Subcutaneous abdominal adipose tissue (tissue), 5 donors: ENCODE measurements around the gene EBF3.
A peak's percentile ranks its signal among the peaks of the same experiment; 100 is the strongest.

Experiments
- H3K27ac ChIP-seq: one replicate; pipeline ENCODE4 v1.7.0; 2013; ENCODE audit warnings: low read depth, mild to moderate bottlenecking, inconsistent platforms, low read length, moderate library complexity
- H3K27me3 ChIP-seq, 5 donors: one replicate each; pipeline ENCODE4 v1.7.0; 2013; ENCODE audit warnings: low read length in 5 of 5, inconsistent platforms in 1 of 5; ENCODE audit not compliant: control insufficient read depth in 5 of 5, insufficient read depth in 4 of 5
- H3K36me3 ChIP-seq, 5 donors: one replicate each; pipeline ENCODE4 v1.7.0; 2013; ENCODE audit warnings: low read length in 5 of 5; ENCODE audit not compliant: control insufficient read depth in 5 of 5, insufficient read depth in 5 of 5
- H3K4me1 ChIP-seq, 5 donors: one replicate each; pipeline ENCODE4 v1.7.0; 2013; ENCODE audit warnings: low read length in 5 of 5, mild to moderate bottlenecking in 3 of 5, moderate library complexity in 1 of 5; ENCODE audit not compliant: control insufficient read depth in 5 of 5, insufficient read depth in 5 of 5
- H3K4me3 ChIP-seq, 5 donors: one replicate each; pipeline ENCODE4 v1.7.0; 2013; ENCODE audit warnings: low read length in 5 of 5, low read depth in 1 of 5
- H3K9ac ChIP-seq, 5 donors: one replicate each; pipeline ENCODE4 v1.7.0; 2013; ENCODE audit warnings: low read length in 5 of 5, mild to moderate bottlenecking in 4 of 5, moderate library complexity in 3 of 5
- H3K9me3 ChIP-seq, 5 donors: one replicate each; pipeline ENCODE4 v1.7.0; 2013; ENCODE audit warnings: low read length in 5 of 5; ENCODE audit not compliant: control insufficient read depth in 5 of 5
- donor health status: healthy.
- donor health status: healthy.
- donor health status: healthy.
- donor health status: healthy.
- donor health status: healthy.

EBF3 gene

DNA sequence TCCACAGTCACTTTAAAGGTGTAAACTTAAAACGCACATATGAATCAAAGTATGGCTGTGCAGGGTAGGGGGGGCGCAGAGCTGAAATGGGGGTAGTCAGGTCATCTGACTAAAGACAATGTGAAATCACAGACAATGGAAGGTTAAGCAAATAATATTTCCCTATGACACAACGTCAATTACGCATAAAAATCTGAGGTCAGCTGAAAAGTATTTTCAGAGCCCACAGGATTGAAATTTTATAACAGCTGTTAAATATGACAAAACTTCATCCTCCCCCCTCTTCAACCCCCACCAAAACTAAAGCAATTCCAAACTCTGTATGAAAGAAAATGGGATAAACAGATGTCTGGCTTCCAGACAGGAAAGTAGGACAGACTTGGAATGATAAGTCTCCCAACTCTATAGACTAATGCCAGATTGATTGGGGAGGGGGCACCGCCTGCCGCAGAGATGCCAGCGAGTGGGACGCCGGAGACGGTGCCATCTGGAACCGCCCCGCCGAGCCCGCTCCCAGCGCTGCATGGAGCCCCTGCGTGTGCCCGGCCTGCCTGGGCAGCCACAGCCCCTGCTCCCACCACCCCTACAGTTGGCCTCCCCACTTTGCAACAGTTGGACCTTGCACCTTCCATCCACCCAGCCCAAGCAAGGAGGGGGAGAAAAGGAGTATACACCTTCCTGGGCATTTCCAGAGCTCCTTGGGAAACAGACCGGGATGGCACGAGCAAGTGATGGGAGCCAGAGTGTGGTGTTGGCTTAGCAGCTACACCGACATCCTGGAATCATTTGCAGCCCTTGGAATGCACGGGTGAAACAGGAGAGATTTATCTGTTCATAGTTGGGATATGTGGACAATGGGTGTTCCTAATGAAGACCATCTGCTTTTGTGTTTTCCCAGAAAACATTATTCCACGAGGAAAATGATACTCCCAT, 10.7 kb downstream of the EBF3 start:
- Histone ChIP-seq H3K9me3 (no peaks in the 10 kb centered on the region), H3K4me3 (peak overlapping the region in 4 of 5 donors; percentile 41 to 58 (median 56)), H3K9ac (peak overlapping the region in 4 of 5 donors; percentile 22 to 56 (median 41)), H3K27ac (peak overlapping the region; percentile 96), H3K27me3 (no peaks in the 10 kb centered on the region), H3K36me3 (peaks cover 0 to 3% (median 0%) of the 10 kb centered on the region in 5 donors), H3K4me1 (peaks cover 25 to 97% (median 92%) of the 10 kb centered on the region in 5 donors)

DNA sequence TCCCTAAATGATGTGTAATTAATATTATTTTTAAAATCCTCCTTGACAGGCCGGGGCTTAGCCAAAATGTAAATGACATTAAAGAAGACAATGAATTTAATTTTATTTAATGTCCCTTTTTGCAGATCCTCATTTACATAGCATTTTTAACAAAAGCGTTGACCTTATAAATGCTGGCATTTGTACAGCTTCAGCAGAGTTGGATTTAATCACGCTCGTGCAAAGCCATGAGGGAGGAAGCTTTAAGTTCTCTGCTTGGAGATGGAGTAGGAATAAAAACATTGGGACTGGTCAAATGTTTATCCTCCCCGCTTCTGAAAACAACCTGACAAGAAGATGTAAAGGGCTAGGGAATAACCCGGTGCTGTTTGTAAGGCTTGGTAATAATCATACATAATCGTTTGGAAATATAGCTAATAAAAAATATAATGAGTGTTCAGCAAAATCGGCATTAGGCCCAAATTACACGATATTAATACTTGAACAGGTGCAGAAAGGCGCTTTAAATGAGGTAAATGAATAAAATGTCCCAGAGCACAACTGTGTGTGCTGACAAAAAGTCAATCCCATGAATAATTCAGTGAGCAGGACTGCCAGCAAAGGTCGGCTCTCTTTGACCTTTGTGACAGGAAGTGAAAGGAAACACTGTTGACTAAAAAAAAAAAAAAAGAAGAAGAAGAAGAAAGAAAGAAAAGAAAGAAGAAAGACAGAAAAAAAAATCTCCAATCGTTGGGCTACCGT, 11.5 kb downstream of the EBF3 start:
- Histone ChIP-seq H3K27ac (peak overlapping the region; percentile 96), H3K36me3 (peaks cover 0 to 3% (median 0%) of the 10 kb centered on the region in 5 donors), H3K4me1 (peaks cover 25 to 96% (median 91%) of the 10 kb centered on the region in 5 donors), H3K27me3 (no peaks in the 10 kb centered on the region), H3K9me3 (no peaks in the 10 kb centered on the region), H3K4me3 (peak overlapping the region in 2 of 5 donors; percentile 0 to 5), H3K9ac (peak overlapping the region in 2 of 5 donors; percentile 23 to 42)

GRCh38 chr10:129951970-129952265, 12.2 kb downstream of the EBF3 start:
- Histone ChIP-seq H3K36me3 (peaks cover 0 to 3% (median 0%) of the 10 kb centered on the region in 5 donors), H3K9me3 (no peaks in the 10 kb centered on the region), H3K9ac (no peak overlapping the region), H3K4me3 (no peak overlapping the region), H3K4me1 (peaks cover 25 to 96% (median 90%) of the 10 kb centered on the region in 5 donors), H3K27me3 (no peaks in the 10 kb centered on the region), H3K27ac (peak overlapping the region; percentile 96)

DNA sequence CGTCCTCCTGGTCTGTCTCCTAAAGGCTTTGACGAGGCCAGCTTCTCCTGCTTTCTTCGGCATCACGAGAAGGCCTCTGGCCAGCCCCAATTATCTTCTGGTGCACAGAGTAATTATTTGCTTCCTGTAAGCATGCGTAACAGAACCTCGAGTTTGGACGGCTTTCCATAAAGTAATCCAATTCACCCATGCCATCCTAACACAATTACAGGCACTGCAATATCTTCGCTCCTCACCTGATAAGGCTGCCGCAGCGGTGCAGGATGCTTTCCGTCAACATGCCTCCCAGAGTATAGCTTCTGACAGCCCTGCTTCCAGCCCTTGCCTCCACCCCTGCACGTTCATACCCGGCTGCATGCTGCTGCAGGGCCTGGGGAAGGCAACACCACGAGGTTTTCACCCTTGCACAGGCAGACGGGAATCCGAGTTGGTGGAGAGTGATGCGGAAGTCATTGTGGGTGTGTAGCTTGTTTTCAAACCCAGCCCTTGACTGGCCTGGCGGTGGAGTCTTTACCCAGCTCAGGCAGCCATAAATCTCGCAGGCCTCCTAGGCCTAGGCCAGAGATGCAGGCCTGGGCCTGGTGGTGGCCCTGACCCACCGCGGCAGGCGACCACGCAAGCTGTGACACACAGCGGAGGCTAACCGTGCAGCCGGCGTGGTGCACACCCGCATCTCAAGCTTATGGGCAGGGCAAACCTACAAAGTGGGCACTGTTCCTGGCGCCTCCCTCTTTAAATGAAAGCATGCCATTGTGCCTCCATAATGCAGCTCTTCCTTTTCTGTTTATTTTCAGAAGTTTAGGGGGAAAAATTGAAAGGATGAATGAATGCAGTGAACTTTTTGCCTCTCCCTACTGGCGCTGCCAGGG, 12.7 kb downstream of the EBF3 start:
- Histone ChIP-seq H3K4me1 (peaks cover 22 to 96% (median 90%) of the 10 kb centered on the region in 5 donors), H3K27ac (peak overlapping the region; percentile 96), H3K9ac (peak overlapping the region in 1 of 5 donors; percentile 24), H3K27me3 (no peaks in the 10 kb centered on the region), H3K36me3 (peaks cover 0 to 2% (median 0%) of the 10 kb centered on the region in 5 donors), H3K9me3 (no peaks in the 10 kb centered on the region), H3K4me3 (peak overlapping the region in 4 of 5 donors; percentile 0 to 38 (median 28))

- Histone ChIP-seq H3K36me3 (no peaks in the 10 kb centered on the region), H3K27me3 (no peaks in the 10 kb centered on the region), H3K9ac (no peak overlapping the region), H3K4me3 (peak overlapping the region in 1 of 5 donors; percentile 0), H3K27ac (peak overlapping the region; percentile 96), H3K9me3 (no peaks in the 10 kb centered on the region), H3K4me1 (peaks cover 22 to 96% (median 94%) of the 10 kb centered on the region in 5 donors)
Observed at GRCh38 chr10:129950676-129951075, 13.4 kb downstream of the EBF3 start.

DNA sequence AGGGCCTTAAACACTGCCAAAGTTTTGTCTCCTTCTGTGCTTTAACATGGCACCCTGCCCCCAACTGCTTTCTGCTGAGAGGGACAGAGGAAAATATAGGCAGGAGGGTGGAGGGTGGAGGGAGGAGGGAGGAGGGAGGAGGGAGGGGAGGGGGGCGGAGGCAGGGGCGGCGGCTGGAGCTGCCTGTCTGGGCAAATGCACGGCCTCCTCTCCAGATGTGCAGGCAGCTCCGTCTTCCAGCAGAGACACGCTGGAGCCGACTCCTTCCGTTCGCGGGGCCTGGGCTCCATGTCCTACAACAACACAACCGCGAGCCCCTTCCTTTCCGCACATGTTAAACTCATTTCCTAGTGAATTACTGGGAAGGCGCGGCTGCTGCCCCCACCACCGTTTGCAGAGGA, 14.2 kb downstream of the EBF3 start:
- Histone ChIP-seq H3K4me1 (peaks cover 18 to 95% (median 92%) of the 10 kb centered on the region in 5 donors), H3K9ac (peak overlapping the region in 1 of 5 donors; percentile 47), H3K27me3 (no peaks in the 10 kb centered on the region), H3K4me3 (peak overlapping the region in 3 of 5 donors; percentile 30 to 35 (median 32)), H3K27ac (peak overlapping the region; percentile 96), H3K36me3 (no peaks in the 10 kb centered on the region), H3K9me3 (no peaks in the 10 kb centered on the region)

GRCh38 chr10:129949411-129949810, 14.7 kb downstream of the EBF3 start:
- Histone ChIP-seq H3K9me3 (no peaks in the 10 kb centered on the region), H3K27me3 (no peaks in the 10 kb centered on the region), H3K27ac (peak overlapping the region; percentile 85), H3K9ac (no peak overlapping the region), H3K4me1 (peaks cover 18 to 94% (median 90%) of the 10 kb centered on the region in 5 donors), H3K36me3 (no peaks in the 10 kb centered on the region), H3K4me3 (peak overlapping the region in 2 of 5 donors; percentile 22 to 35)

DNA sequence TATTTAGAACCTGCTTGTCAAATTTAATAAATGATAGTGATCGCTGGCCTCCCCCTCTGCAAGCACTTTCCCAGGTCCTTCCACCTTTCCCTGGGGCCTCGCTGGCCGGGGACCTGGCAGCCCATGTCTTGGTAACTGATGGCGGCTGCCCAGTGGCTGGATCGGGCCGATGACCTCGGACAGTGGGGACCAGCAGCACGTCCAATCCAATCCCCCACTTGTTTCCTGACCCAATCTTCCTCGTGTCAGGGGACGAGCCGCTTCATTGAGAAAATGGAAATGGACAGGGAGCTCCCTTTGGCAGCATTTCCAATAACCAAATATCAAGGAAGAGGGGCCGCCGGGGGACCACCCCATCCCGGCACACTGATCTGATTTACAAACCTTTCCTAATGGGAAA, 17.2 kb downstream of the EBF3 start:
- Histone ChIP-seq H3K4me1 (peaks cover 9 to 92% (median 87%) of the 10 kb centered on the region in 5 donors), H3K9me3 (no peaks in the 10 kb centered on the region), H3K9ac (peak overlapping the region in 4 of 5 donors; percentile 6 to 64 (median 60)), H3K27ac (peak overlapping the region; percentile 74), H3K36me3 (no peaks in the 10 kb centered on the region), H3K27me3 (no peaks in the 10 kb centered on the region), H3K4me3 (peak overlapping the region in 1 of 5 donors; percentile 13)

DNA sequence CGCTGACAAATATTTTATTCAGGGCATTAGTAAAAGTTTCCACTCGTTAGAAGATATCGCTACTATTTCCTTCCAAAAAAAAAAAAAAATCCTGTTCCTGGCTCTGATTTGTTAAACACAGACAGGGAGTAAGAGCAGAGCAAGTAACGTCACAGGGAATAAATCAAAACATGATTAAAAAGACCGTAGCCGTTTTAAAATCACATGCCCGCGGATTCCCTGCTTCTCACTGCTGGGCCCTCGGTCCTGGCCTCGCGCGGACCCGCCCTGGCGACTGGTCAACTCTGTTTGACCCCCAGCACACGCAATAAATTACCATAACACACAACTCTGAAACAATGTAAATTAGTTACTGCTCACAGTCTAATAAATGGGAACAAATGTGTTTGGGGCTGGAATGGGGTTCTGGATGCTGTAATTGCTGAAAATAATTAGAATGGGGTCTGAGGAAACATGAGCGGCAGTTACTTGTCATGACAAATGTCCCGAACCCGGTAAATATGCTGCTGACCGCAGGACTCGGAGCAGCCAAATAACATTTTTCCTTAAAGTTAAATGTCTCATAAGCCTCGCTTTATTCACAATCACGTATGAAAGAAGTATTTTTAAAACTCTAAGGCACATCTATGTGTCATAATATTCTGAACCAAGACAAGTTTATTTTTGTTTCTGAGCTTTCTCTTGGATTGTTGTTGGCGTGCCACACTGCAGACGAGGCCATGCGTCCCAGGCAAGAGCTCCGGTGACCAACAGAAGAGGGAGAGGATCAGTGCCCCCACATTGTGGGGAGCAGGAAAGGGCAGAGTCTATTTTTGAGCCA, 17.9 kb downstream of the EBF3 start:
- Histone ChIP-seq H3K4me3 (peak overlapping the region in 4 of 5 donors; percentile 13 to 48 (median 38)), H3K4me1 (peaks cover 6 to 92% (median 87%) of the 10 kb centered on the region in 5 donors), H3K9ac (peak overlapping the region in 4 of 5 donors; percentile 52 to 66 (median 62)), H3K27ac (peak overlapping the region; percentile 74), H3K9me3 (no peaks in the 10 kb centered on the region), H3K27me3 (no peaks in the 10 kb centered on the region), H3K36me3 (no peaks in the 10 kb centered on the region)
